K562 (cell line): ENCODE results near the gene CMIP. TPM values are rescaled to one million over a fixed set of nuclear protein-coding genes. Genes with fewer than 3 reads are reported as not detected.

Experiments used
- AFF4 ChIP-seq: sonication (generic); formaldehyde crosslinking; IDR thresholded peaks from 2 replicates; pipeline ENCODE4 v1.8.0; 2023; ENCODE audit warnings: mild to moderate bottlenecking, missing genetic modification reagents
- ATF1 ChIP-seq, 2 experiments: fragments of 450-650 bp in 1 of 2; IDR thresholded peaks; 2 replicates each; pipeline ENCODE4 v1.6.1; 2016; ENCODE audit warnings: missing compliant biosample characterization in 1 of 2, missing genetic modification characterization in 1 of 2
- CREBBP ChIP-seq: IDR thresholded peaks from one replicate; pipeline ENCODE4 v1.6.1; 2012; ENCODE audit warnings: low read depth, mild to moderate bottlenecking, control low read depth, inconsistent platforms, low read length
- E2F3 ChIP-seq: fragments of 250-450 bp; sonication (Bioruptor Pico); IDR thresholded peaks from 2 replicates; pipeline ENCODE4 v1.4.0; 2020; ENCODE audit warnings: mild to moderate bottlenecking
- FOSL1 ChIP-seq: fragments of 200-800 bp; sonication (Bioruptor generic); conservative IDR thresholded peaks from 2 replicates; pipeline ENCODE4 v1.6.1; 2016; ENCODE audit warnings: missing genetic modification characterization, missing compliant biosample characterization
- FOXM1 ChIP-seq, 2 experiments: fragments of 450-650 bp in 1 of 2; sonication (generic) in 1 of 2; formaldehyde crosslinking in 1 of 2; IDR thresholded peaks; 2 replicates each; pipeline versions ENCODE4 v1.6.1 to v1.9.0; 2017 to 2022; ENCODE audit warnings: low read depth in 2 of 2, mild to moderate bottlenecking in 2 of 2, missing genetic modification reagents in 1 of 2, moderate library complexity in 1 of 2
- FOXP4 ChIP-seq: sonication (generic); formaldehyde crosslinking; IDR thresholded peaks from 2 replicates; pipeline ENCODE4 v1.8.0; 2022; ENCODE audit warnings: mild to moderate bottlenecking, missing genetic modification reagents, borderline replicate concordance
- GATAD2A ChIP-seq: fragments of 450-650 bp; IDR thresholded peaks from 2 replicates; pipeline ENCODE4 v1.6.1; 2017
- HCFC1 ChIP-seq: IDR thresholded peaks from 2 replicates; pipeline ENCODE4 v1.6.1; 2012; ENCODE audit warnings: low read depth, low read length, improper control_type of control experiment
- HDAC8 ChIP-seq: fragments of 450-650 bp; IDR thresholded peaks from 2 replicates; pipeline ENCODE4 v1.6.1; 2016; ENCODE audit warnings: mild to moderate bottlenecking, missing genetic modification characterization, moderate library complexity, missing compliant biosample characterization
- JUND ChIP-seq, 2 experiments: IDR thresholded peaks; 2 replicates in 1 of 2; 3 replicates in 1 of 2; pipeline ENCODE4 v1.6.1; 2011; ENCODE audit warnings: borderline replicate concordance in 2 of 2, low read depth in 2 of 2, low read length in 2 of 2, improper control_type of control experiment in 1 of 2, missing biosample characterization in 1 of 2, missing genetic modification characterization in 1 of 2, missing genetic modification reagents in 1 of 2
- MTA1 ChIP-seq: fragments of 450-650 bp; IDR thresholded peaks from 2 replicates; pipeline ENCODE4 v1.6.1; 2017; ENCODE audit warnings: borderline replicate concordance
- NFE2 ChIP-seq: IDR thresholded peaks from 2 replicates; pipeline ENCODE4 v1.6.1; 2014; ENCODE audit warnings: antibody characterized with exemption, low read depth
- PHTF2 ChIP-seq: fragments of 250-450 bp; sonication (Bioruptor Pico); IDR thresholded peaks from 2 replicates; pipeline ENCODE4 v1.5.0; 2021; ENCODE audit warnings: mild to moderate bottlenecking
- POLR2G ChIP-seq: fragments of 200-400 bp; formaldehyde crosslinking; IDR thresholded peaks from 2 replicates; pipeline ENCODE4 v1.6.1; 2017; ENCODE audit warnings: low read depth, mild to moderate bottlenecking, antibody characterized with exemption, low read length, moderate library complexity
- POLR3G ChIP-seq: IDR thresholded peaks from 2 replicates; pipeline ENCODE4 v1.6.1; 2011; ENCODE audit not compliant: insufficient read length, insufficient replicate concordance; ENCODE audit errors: extremely low read depth
- PTRF ChIP-seq: fragments of 450-650 bp; IDR thresholded peaks from 2 replicates; pipeline ENCODE4 v1.6.1; 2016; ENCODE audit warnings: mild to moderate bottlenecking, missing genetic modification characterization, missing compliant biosample characterization
- ZBTB9 ChIP-seq: fragments of 450-650 bp; formaldehyde crosslinking; IDR thresholded peaks from 2 replicates; pipeline ENCODE4 v1.4.0; 2020; ENCODE audit warnings: mild to moderate bottlenecking, moderate library complexity
- ZFPM2 ChIP-seq: fragments of 250-450 bp; sonication (Bioruptor Pico); IDR thresholded peaks from 2 replicates; pipeline ENCODE4 v1.5.1; 2022; ENCODE audit warnings: mild to moderate bottlenecking
- polyA plus RNA-seq, 8 experiments: library from polyadenylated mRNA; depleted of rRNA in 4 of 8; stranded (reverse) in 5 of 8; unstranded in 3 of 8; fragments of >200 nt; fragmentation: Nextera tagmentation in 2 of 8; fragmentation: Illumina TruSeq in 1 of 8; extraction: Ambion mirVana in 2 of 8; extraction: Trizol in 1 of 8; gene quantifications; 2 replicates each; pipeline versions ENCODE4 v1.2.1 to v1.2.3, GENCODE V29; 2011 to 2014; ENCODE audit warnings: inconsistent platforms in 1 of 8, missing spikeins in 1 of 8
- total RNA-seq, 7 experiments: library from RNA; depleted of rRNA in 6 of 7; stranded (reverse); fragments of >200 nt in 6 of 7; fragmentation: Illumina TruSeq in 2 of 7; extraction: Trizol in 2 of 7; gene quantifications; 2 replicates each; pipeline versions ENCODE4 v1.2.1 to v1.2.3, GENCODE V29; 2011 to 2021; ENCODE audit warnings: low replicate concordance in 1 of 7

Gene CMIP
- total and polyA plus RNA-seq, 9 of the 15 experiments (the other 6 are each of a cell fraction or from before 2014, with no cell fraction given), result 0.94 to 82.5 (median 10.3) TPM

GRCh38 chr16:81711657-81712319 lies 267.2 kb downstream of the CMIP start (continued):
- TF ChIP-seq HDAC8 (tag) (no peak), GATAD2A (no peak), POLR2G (peak; percentile 60), PHTF2 (no peak), ZFPM2 (CRISPR knock-in tag) (no peak), E2F3 (0 out of 2 replicates have a peak, but pooled peaks have one; percentile 27), JUND (IDR thresholded peaks at IDR 0.05; ENCODE audit: borderline replicate concordance, low read depth, low read length) (peak; percentile 56; the same call in 1 of the 2 replicates), JUND (tag; IDR thresholded peaks at IDR 0.05; ENCODE audit: borderline replicate concordance, low read depth, low read length) (no peak), ZBTB9 (no peak), HCFC1 (no peak), MTA1 (no peak), NFE2 (0 out of 2 replicates have a peak, but pooled peaks have one; percentile 30), AFF4 (CRISPR knock-in tag) (0 out of 2 replicates have a peak, but pooled peaks have one; percentile 35), FOXM1 (IDR thresholded peaks at IDR 0.05; ENCODE audit: low read depth) (no peak), FOXM1 (CRISPR knock-in tag; IDR thresholded peaks at IDR 0.05; ENCODE audit: low read depth) (0 out of 2 replicates have a peak, but pooled peaks have one; percentile 37), CREBBP (no peak), FOSL1 (tag) (peak; percentile 64), POLR3G (no peak), FOXP4 (no peak), PTRF (no peak), ATF1 (CRISPR knock-in tag; IDR thresholded peaks at IDR 0.05) (no peak), ATF1 (tag; IDR thresholded peaks at IDR 0.05) (no peak)
